ENCODE data around the gene PTPN7.

DNA sequence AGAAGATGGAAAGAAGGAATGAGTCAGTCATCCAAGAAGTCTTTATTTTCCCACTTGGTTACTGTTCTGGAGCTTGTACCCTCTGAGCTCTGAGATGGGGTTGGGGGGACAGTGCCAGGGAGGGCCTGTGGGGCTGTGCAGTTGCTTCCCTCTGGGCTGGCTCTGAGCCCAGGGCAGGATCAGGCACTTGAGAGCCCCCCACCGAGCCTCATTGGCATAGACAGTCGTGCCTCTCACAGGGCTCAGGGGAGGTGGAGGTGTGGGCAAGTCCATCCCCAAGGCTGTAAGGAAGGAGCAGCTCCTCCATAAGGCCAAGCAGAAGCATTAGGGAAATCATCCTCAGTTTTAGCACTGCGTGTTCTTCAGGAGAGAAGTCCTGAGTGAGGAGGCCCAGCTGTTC lies 13.4 kb downstream of the PTPN7 start:
- TF ChIP-seq, protein P1, sequence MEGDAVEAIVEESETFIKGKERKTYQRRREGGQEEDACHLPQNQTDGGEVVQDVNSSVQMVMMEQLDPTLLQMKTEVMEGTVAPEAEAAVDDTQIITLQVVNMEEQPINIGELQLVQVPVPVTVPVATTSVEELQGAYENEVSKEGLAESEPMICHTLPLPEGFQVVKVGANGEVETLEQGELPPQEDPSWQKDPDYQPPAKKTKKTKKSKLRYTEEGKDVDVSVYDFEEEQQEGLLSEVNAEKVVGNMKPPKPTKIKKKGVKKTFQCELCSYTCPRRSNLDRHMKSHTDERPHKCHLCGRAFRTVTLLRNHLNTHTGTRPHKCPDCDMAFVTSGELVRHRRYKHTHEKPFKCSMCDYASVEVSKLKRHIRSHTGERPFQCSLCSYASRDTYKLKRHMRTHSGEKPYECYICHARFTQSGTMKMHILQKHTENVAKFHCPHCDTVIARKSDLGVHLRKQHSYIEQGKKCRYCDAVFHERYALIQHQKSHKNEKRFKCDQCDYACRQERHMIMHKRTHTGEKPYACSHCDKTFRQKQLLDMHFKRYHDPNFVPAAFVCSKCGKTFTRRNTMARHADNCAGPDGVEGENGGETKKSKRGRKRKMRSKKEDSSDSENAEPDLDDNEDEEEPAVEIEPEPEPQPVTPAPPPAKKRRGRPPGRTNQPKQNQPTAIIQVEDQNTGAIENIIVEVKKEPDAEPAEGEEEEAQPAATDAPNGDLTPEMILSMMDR (IDR thresholded peaks at IDR 0.05; ENCODE audit: low read length), result no peak
- TF ChIP-seq EZH2 (IDR thresholded peaks at IDR 0.05; ENCODE audit: borderline replicate concordance, low read length), result no peak
